Bone marrow (tissue), 2 donors: ENCODE results near the gene NQO1.
"Not testable (repeated sequence)": the region's sequence is repeated elsewhere in the genome, so short reads cannot be mapped to it uniquely, and the experiment has no call there.

Source experiments
- DNase-seq, 2 donors: peaks; one replicate each; lab custom pipeline; 2025; lab: John Stamatoyannopoulos, UW

NQO1 gene

DNA sequence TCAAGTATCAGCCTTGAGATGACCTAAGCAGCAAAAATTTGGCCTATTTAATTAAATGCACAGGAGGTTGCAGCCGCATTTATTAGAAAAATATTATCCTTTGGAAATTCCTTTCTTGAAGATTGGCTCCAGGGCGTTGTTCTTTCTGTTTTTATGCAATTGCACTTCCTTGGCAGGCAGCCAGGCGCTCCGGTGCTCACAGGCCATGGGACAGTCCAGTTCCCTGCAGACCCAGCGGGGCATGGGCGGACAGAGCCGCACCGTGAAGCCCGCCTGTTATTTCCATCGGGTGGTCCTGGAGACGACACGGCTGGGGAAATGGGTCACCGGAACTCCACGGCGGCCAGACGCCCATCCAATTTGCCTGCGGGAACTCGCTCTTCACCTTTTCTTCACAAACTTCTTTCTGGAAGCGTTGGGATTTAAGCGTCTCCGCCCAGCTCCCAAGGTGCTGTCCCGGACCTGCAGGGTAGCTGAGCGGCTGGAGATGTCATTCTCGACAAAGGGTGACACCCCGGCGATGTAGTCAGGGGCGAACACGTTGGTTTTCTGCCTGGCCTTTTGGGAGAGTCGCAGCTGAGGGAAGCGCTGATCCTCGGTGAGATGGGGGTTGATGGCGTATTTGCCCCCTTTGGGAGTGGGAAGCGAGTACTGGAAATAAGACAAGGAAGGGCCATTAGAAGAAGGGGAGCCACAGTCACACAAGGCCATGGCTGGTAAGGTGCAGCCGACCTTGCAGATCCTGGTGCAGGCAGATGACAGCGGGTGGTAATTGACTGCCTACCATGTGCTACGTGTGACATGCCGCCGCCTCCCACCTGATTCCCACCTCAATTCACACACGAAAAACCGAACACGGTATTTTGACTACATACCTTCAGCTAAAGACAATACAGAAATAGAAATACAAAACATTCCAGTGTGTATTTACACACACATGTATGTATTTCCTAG, 15.9 kb upstream of the NQO1 start:
- no peak for DNase-seq

DNA sequence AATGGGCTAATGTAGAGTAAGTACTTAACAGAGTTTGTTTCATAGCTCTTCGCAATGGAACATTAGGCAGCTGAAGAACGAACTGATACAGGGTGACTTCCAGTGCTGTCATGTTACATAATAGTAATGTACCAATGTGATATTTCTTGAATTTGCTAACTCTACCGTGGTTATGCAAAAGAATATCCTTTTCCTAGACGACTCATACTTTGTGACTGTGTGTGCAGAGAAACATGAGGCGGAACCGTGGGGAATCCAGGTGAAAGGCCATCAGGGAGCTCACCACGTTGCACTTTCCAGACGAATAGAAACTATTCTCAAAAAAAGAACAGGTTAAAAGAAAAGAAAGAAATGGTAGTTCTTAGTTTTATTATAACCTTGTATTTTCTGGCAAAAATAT, 15.2 kb upstream of the NQO1 start:
- DNase-seq, result no peak

DNA sequence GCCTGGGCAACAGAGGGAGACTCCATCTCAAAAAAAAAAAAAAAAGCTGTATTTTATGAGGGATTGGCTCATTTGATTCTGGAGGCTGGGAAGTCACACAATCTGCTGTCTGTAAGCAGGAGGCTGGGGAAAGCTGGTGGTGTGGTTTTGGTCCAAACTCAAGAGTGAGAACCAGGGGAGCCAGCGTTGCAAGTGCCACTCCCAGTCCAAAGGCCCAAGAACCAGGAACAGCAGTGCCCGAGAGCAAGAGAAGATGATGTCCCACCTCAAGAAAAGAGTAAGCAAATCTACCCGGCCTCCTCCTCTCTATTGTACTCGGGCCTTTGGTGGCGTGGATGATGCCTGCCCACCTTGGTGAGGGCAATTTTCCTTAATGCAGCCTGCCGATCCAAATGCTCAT, 5.7 kb upstream of the NQO1 start:
- no peak for DNase-seq

DNA sequence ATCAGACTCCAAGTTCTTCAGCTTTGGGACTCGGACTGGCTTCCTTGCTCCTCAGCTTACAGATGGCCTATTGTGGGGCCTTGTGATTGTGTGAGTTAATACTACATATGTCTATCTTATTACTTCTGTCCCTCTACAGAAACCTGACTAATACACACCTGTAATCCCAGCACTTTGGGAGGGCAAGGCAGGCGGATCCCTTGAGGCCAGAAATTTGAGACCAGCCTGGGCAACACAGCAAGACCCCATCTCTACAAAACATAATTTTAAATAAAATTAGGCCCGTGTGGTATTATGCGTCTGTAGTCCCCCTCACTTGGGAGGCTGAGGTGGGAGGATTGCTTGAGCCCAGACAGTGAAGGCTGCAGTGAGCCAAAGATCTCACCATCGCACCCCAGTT, 4.9 kb upstream of the NQO1 start:
- DNase-seq, result not testable (repeated sequence)

DNA sequence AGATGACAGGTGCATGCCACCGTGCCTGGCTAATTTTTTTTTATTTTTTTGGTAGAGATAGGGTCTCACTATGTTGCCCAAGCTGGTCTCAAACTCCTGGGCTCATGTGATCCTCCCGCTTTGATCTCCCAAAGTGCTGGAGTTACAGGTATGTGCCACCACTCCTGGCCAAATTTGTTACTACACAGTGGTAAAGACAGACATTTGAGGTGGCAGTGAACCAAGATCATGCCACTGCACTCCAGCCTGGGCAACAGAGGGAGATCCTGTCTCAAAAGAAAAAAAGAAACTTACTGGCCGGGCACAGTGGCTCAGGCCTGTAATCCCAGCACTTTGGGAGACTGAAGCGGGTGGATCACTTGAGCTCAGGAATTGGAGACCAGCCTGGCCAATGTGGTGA, 2.7 kb upstream of the NQO1 start:
- DNase-seq, result not testable (repeated sequence)

DNA sequence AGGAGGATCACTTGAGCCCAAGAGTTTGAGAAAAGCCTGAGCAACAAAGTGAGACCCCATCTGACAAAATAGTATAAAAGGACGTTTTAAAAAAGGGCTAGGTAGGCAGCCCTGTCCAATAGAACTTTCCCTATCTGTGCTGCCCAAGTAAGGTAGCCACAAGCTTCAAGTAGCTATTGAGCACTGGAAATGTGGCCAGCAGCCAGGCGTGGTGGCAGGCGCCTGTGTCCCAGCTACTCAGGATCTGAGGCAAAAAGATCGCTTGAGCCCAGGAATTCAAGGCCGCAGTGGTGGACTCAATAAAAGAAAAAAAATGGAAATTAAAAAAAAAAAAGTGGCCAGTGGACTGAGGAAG, 1.5 kb upstream of the NQO1 start:
- DNase-seq, result no peak

DNA sequence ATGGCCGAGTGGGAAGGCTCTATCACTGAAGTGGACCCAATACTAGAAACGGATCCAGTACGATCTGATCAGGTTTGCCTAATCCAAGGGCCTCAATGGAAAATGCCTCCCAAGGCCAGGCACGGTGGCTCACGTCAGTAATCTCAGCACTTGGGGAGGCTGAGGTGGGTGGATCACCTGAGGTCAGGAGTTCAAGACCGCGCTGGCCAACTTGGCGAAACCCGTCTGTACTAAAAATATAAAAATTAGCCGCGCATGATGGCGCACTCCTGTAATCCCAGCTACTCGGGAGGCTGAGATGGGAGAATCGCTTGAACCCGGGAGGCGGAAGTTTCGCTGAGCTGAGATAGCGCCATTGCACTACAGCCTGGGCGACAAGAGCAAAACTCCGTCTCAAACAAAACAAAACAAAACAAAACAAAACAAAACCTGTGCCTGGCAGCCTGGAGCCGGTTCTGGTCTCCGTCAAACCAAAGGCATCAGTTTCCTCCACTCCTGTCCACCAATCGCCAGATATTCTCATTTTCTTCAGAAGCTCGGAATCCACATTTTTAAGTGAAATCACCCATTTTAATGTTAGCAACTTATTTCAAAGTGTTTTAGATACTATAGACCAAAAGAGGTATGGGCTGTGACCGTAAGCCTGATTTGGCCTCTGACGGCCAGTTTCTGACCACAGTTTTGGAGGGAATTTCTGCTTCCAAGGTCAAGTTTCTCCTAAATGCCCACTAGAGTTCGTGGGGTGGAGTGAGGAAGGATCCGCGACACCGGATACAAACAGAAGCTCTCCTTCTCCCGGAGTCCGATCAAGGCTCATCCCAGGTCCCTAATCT, 664 bp downstream of the NQO1 start:
- no peak for DNase-seq

DNA sequence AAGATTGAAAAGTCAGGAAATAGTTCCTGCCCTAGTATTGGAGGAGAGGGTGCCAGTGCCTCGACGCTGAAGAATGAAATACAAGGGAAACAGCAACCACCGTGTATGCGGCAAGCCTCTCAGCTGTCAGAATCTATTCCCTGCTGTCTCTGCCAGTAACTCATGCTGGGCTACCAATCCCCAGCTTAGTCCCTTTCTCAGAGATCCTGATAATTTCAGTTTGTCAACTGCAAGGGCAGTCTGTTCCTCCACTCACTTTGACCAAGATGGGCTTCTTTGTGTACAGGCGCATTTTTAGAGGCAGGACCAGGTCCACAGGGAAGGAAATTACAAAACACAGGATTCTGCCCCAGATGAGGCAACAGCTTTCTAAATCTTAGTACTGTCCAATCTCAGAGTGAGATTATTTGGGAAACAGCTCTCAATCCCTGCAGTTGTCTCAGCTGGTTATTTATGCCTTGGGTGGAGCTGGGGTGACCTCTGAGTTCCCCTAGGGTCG, 1.3 kb downstream of the NQO1 start:
- DNase-seq, result no peak

DNA sequence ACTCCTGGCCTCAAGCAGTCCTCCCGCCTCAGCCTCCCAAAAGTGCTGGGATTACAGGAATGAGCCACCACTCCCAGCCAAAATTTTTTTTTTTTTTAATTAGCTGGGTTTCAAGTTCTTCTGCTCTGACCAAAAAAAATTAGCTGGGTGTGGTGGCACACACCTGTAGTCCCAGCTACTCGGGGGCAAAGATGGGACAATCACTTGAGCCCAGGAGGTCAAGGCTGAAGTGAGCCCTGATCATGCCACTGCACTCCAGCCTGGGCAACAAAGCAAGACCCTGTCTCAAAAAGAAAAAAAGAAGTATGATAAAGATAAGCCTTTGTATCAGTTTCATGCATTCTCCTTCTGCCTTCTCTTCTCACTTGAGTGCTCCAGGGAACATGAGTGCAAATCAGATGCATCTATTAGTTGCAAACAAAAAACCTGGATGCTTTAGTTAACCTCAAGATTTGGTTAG, 1.9 kb downstream of the NQO1 start:
- no peak for DNase-seq

DNA sequence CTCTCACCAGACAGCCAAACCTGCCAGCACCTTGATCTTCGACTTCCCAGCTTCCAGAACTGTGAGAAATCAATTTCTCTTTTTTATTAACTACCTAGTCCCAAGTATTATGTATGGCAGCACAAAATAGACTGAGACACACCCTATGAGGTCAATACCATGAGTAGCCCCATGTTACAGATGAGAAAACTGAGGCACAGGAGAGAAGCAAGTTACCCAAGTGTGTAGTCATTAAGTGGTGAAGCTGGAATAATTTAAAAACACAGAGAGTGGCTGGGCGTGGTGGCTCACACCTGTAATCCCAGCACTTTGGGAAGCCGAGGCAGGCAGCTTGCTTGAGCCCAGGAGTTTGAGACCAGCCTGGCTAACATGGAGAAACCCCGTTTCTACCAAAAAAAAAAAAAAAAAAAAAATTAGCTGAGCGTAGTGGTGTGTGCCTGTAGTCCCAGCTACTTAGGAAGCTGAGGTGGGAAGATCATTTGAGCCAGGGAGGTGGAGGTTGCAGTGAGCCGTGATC, 4.9 kb downstream of the NQO1 start:
- no peak for DNase-seq

DNA sequence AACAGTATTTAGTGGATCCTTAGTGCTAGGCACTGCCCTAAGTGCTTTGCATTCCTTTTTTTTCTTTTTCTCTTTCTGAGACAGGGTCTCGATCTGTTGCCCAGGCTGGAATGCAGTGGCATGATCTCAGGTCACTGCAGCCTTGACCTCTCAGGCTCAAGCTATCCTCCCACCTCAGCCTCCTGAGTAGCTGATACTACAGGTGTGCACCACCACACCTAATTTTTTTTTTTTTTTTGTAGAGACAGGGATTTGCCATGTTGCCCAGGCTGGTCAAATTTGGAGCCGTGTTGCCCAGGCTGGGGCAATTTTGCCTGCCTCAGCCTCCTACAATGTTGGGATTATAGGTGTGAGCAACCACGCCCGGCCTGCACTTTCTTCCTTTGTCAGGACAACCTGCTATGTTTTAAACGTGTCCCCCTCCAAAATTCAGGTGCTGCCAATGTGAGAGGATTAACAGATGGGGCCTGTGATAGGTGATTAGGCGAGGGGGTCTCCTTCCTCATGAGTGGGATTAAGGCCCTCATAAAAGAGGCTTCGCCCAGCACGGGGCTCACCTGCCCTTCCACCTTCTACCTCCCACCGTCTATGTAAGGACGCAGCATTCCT, 5.4 kb downstream of the NQO1 start:
- DNase-seq, result no peak

DNA sequence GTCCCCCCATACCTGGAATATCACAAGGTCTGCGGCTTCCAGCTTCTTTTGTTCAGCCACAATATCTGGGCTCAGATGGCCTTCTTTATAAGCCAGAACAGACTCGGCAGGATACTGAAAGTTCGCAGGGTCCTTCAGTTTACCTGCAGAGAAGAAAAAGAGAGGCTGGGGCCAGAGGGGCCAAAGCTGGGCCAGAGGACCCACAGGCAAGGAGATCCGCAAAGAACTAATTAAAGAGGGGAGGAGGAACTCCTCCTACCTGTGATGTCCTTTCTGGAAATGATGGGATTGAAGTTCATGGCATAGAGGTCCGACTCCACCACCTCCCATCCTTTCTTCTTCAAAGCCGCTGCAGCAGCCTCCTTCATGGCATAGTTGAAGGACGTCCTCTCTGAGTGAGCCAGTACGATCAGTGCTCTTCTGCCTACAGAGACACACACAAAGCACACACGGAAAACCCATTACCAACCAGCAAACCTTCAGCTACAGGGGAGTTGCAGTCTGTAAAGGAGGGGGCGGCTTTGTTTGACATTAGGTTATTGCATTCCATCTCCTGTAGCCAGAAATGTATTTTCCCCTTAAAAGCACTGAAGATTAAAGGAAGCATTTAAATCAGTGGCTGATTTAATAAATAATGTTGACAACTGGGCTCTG, 8.1 kb downstream of the NQO1 start:
- no peak for DNase-seq

DNA sequence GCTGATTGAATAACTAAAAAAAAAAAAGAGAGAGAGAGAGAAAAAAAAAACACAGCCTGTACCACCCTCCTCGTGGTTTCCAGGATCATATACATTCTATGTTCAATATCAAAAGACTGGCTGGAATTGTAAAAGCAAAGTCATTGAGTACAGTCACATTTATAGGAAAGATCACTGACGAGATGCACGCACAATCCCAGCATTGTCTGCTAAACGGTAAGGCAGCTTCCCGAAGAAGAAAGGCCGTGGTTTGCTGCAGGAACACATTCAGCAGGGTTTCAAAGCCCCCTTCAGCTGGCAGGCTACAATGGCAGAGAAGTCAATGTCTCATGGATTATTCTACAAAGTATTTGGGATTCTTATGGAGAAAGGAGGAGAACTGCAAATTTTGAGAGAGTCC, 9.3 kb downstream of the NQO1 start:
- DNase-seq, result no peak

DNA sequence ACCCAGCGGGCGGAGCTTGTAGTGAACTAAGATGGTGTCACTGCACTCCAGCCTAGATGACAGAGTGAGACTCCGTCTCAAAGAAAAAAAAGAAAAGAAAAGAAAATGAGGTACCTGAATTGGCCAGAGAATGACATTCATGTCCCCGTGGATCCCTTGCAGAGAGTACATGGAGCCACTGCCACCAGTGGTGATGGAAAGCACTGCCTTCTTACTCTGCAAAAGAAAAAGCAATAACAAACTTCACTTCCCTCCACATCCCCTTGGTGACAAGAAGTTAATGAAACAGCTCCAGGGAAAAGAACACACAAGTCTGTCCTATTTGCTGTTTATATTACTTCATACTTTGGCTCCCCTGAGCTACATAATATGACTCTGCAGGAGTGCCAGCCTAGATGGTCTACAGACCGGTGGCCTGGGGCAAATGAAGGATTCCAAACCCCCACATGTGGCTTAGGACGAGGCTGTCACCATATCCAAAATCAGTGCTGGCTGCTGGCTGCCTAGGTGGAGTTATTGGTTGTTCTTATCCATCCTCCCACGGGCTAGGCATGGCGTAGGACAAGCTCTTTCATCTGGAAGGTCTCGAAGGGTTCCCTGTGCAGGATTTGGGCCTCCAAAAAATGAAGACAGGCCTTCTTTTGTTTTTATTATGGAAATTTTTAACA, 13.3 kb downstream of the NQO1 start:
- DNase-seq, result no peak

DNA sequence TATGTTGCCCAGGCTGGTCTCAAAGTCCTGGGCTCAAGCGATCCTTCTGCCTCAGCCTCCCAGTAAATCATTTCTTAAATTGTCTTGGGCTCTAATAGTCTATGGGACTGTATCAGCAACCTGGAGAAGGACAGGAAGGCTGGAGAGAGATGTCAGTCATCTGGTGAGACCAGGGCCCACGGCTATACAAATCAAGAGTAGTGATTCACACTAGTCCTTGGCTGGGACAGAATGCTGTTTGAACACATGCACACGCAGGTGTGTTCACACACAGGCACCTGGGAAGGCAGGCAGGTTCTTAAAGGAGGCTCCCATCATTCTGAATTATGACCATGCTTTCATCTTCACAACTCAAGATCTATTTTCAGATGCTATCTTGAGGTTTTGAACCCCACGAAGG, 14.1 kb downstream of the NQO1 start:
- no peak for DNase-seq

DNA sequence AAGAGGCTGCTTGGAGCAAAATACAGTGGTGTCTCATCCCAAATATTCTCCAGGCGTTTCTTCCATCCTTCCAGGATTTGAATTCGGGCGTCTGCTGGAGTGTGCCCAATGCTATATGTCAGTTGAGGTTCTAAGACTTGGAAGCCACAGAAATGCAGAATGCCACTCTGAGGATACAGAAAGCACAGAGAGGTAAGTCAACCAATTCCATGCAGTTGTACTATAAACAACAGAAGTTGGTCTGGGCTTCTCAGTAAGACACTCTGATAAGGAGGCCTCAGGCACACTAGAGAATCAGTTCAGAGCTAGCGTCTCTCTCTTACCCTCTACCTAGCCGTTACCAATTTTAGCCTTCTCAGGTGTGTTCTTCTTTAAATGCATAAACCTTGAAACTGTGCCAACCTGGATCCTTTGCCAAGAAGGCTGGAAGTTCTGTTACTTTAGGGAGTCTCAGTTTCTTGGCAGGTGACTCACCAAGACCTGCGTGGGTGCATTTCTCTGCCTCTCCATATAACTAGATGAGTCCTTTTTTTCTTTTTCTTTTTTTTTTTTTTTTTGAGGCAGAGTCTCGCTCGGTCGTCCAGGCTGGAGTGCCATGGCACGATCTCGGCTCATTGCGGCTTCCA, 15.1 kb downstream of the NQO1 start:
- DNase-seq, result no peak

DNA sequence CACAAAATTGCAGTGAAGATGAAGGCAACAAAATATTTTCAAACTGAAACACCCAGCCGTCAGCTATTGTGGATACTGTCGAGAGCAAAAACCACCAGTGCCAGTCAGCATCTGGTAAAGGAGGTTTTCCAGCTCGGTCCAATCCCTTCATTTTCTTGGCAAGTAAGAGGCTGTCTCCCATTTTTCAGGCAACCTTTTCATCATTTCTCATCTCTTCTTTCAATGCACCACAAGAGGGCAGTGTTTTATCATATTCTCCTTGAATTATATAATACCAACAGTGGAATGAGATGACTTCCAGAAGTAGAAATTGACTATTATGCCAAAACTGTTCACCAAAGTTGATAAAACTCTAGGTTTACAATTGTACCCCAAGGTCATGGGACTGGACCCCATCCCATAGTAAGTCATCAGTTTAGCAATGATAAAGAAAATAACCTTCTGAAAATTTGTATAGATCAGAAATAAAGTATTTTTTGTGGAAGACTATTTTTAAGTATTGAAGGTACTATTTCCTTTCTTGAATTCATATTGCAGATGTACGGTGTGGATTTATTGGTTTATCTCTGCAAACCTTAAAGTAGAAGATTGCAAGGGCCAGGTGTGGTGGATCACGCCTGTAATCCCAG, 16.8 kb downstream of the NQO1 start:
- peak in 1 of 2 donors; percentile 52 for DNase-seq

DNA sequence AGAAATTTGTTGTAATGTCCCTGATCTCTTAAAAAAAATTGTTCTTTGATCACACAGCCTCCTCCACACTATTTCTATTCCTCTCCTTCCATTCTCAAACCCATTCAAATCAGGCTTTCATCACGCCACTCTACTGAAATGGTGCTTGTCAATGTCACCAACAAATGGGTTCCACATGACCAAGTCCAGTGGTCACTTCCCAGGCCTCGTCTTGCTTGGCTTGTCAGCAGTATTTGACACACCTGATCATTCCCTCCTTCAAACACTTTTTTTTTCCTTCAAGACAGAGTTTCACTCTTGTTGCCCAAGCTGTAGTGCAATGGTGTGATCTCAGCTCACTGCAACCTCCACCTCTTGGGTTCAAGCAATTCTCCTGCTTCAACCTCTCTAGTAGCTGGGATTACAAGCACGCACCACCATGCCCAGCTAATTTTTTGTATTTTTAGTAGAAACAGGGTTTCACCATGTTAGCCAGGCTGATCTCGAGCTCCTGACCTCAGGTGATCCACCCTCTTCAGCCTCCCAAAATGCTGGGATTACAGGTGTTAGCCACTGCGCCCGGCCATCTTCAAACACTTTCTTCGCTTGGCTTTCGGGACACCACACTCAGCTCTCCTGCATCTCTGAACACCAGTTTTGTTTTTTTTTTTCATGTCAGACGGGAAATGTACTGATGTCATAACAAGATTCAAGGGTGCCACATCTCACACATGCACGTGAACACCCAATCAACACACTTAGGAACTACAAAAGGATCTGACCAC, 18.3 kb downstream of the NQO1 start:
- DNase-seq, result no peak

DNA sequence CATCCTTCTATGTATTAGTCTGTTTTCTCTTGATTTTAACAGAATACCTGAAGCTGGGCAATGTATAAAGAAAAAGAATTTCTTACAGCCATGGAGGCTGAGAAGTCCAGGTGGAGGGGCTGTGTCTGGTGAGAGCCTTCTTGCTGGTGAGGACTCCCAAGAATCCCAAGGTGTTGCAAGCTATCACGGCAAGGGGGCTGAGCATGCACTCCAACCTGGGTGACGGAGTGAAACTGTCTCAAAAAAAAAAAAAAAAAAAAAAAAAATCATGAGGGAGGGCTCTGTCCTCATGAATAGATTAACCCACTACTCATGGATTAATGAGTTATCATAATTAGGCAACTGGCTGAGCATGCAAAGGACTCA, 19.4 kb downstream of the NQO1 start:
- no peak for DNase-seq
